ENCODE results near the gene HNRNPK. TPM values are rescaled to one million over a fixed set of nuclear protein-coding genes. Genes with fewer than 3 reads are reported as not detected.
A peak's percentile ranks its signal among the peaks of the same experiment; 100 is the strongest.

HNRNPK gene
- total RNA-seq, 1 experiment from 2014 or later = 583 TPM

DNA sequence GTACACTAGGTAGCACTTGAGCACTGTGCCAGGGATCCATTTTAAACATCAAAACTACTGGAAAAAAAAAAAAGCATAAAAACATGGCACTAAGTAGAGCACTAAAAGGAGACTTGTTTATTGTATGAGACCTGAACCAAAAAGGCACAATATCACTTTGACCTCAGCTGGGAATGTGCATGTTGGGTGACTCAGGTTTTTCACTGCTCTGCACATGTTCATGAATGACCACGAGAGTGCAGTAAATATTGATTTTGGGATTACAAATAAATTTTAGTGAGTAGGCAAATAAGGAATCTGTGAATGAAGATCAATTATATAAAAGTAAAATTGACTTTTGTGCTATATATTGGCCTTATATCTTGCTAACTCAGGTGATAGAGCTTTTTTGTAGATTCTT is 12.4 kb upstream of the HNRNPK start:
- ChIA-PET CTCF (no interaction called here), POLR2A (ENCODE audit: unreplicated experiment) (no interaction called here)
- peak; percentile 64 for DNase-seq
- no peak overlapping the region for H3K27ac ChIP-seq (ENCODE audit: low read length)
- TF ChIP-seq, protein P1, sequence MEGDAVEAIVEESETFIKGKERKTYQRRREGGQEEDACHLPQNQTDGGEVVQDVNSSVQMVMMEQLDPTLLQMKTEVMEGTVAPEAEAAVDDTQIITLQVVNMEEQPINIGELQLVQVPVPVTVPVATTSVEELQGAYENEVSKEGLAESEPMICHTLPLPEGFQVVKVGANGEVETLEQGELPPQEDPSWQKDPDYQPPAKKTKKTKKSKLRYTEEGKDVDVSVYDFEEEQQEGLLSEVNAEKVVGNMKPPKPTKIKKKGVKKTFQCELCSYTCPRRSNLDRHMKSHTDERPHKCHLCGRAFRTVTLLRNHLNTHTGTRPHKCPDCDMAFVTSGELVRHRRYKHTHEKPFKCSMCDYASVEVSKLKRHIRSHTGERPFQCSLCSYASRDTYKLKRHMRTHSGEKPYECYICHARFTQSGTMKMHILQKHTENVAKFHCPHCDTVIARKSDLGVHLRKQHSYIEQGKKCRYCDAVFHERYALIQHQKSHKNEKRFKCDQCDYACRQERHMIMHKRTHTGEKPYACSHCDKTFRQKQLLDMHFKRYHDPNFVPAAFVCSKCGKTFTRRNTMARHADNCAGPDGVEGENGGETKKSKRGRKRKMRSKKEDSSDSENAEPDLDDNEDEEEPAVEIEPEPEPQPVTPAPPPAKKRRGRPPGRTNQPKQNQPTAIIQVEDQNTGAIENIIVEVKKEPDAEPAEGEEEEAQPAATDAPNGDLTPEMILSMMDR (conservative IDR thresholded peaks at IDR 0.05; ENCODE audit: low read depth, low read length) = peak; percentile 46; the same call in 1 of the 2 replicates
- no peak for TF ChIP-seq EZH2phosphoT487 (IDR thresholded peaks at IDR 0.05; ENCODE audit: borderline replicate concordance, low read length)
- H3K4me3 ChIP-seq (ENCODE audit: low read length) = no peak overlapping the region
- H3F3A ChIP-seq (ENCODE audit: low read length, unreplicated experiment) = no peaks in the 10 kb centered on the region
- H2AFZ ChIP-seq (ENCODE audit: low read length) = no peak overlapping the region
- H3K9ac ChIP-seq (ENCODE audit: low read length) = no peak overlapping the region
- peak; percentile 78 for ATAC-seq
- no peaks in the 10 kb centered on the region for H3K9me3 ChIP-seq (ENCODE audit: low read length)
- no peak overlapping the region for H3K4me2 ChIP-seq (ENCODE audit: low read length)
- no peaks in the 10 kb centered on the region for H4K20me1 ChIP-seq (ENCODE audit: low read length)
- no peaks in the 10 kb centered on the region for H3K36me3 ChIP-seq (ENCODE audit: low read depth, low read length)
- peaks cover 12% of the 10 kb centered on the region for H3K79me2 ChIP-seq (ENCODE audit: low read length)
- no peaks in the 10 kb centered on the region for H3K27me3 ChIP-seq (ENCODE audit: low read length)
- peaks cover 12% of the 10 kb centered on the region for H3K4me1 ChIP-seq (ENCODE audit: insufficient read depth, low read length)
- intact Hi-C loops (cut with micrococcal nuclease) = loop anchor here (1.0 to 5.0 kb wide), 2 partner anchors 180 to 269 kb away; no protein-coding TSS in a partner anchor
- no peaks in the 10 kb centered on the region for H3K9me2 ChIP-seq (replicated peaks; ENCODE audit: low read length)
- BruUV-seq (replicated peaks) = no TSS peak

GRCh38 chr9:83991355-83991754 is 11.3 kb upstream of the HNRNPK start:
- Histone ChIP-seq H3K9me3 (ENCODE audit: low read length) (no peaks in the 10 kb centered on the region), H2AFZ (ENCODE audit: low read length) (no peak overlapping the region), H3K4me1 (ENCODE audit: insufficient read depth, low read length) (peaks cover 22% of the 10 kb centered on the region), H4K20me1 (ENCODE audit: low read length) (no peaks in the 10 kb centered on the region), H3K9me2 (replicated peaks; ENCODE audit: low read length) (no peaks in the 10 kb centered on the region), H3K4me2 (ENCODE audit: low read length) (no peak overlapping the region), H3F3A (ENCODE audit: low read length, unreplicated experiment) (no peaks in the 10 kb centered on the region), H3K27ac (ENCODE audit: low read length) (no peak overlapping the region), H3K4me3 (ENCODE audit: low read length) (no peak overlapping the region), H3K36me3 (ENCODE audit: low read depth, low read length) (no peaks in the 10 kb centered on the region), H3K9ac (ENCODE audit: low read length) (no peak overlapping the region), H3K79me2 (ENCODE audit: low read length) (peaks cover 19% of the 10 kb centered on the region), H3K27me3 (ENCODE audit: low read length) (no peaks in the 10 kb centered on the region)
- no peak for DNase-seq
- intact Hi-C loops (cut with micrococcal nuclease) = loop anchor here (5.0 kb wide), 1 partner anchor 181 kb away; no protein-coding TSS in a partner anchor
- TF ChIP-seq, protein P1 (conservative IDR thresholded peaks at IDR 0.05; ENCODE audit: low read depth, low read length) = no peak
- TF ChIP-seq EZH2phosphoT487 (IDR thresholded peaks at IDR 0.05; ENCODE audit: borderline replicate concordance, low read length) (no peak), EZH2 (IDR thresholded peaks at IDR 0.05; ENCODE audit: low read length, unreplicated experiment) (no peak)
- POLR2A ChIA-PET (ENCODE audit: unreplicated experiment) = no interaction called here
- CTCF ChIA-PET = no interaction called here
- no TSS peak for BruUV-seq (replicated peaks)
- ATAC-seq = no peak

GRCh38 chr9:83988411-83988810 is 8.4 kb upstream of the HNRNPK start:
- TF ChIP-seq EZH2 (IDR thresholded peaks at IDR 0.05; ENCODE audit: low read length, unreplicated experiment) (no peak), EZH2phosphoT487 (IDR thresholded peaks at IDR 0.05; ENCODE audit: borderline replicate concordance, low read length) (no peak)
- TF ChIP-seq, protein P1 (conservative IDR thresholded peaks at IDR 0.05; ENCODE audit: low read depth, low read length) = no peak
- Histone ChIP-seq H3F3A (ENCODE audit: low read length, unreplicated experiment) (no peaks in the 10 kb centered on the region), H3K79me2 (ENCODE audit: low read length) (peaks cover 47% of the 10 kb centered on the region), H3K27ac (ENCODE audit: low read length) (no peak overlapping the region), H3K27me3 (ENCODE audit: low read length) (no peaks in the 10 kb centered on the region), H3K36me3 (ENCODE audit: low read depth, low read length) (no peaks in the 10 kb centered on the region), H2AFZ (ENCODE audit: low read length) (no peak overlapping the region), H3K9me2 (replicated peaks; ENCODE audit: low read length) (no peaks in the 10 kb centered on the region), H3K4me3 (ENCODE audit: low read length) (no peak overlapping the region), H3K4me2 (ENCODE audit: low read length) (no peak overlapping the region), H4K20me1 (ENCODE audit: low read length) (no peaks in the 10 kb centered on the region), H3K4me1 (ENCODE audit: insufficient read depth, low read length) (peaks cover 26% of the 10 kb centered on the region), H3K9me3 (ENCODE audit: low read length) (no peaks in the 10 kb centered on the region), H3K9ac (ENCODE audit: low read length) (no peak overlapping the region)
- no TSS peak for BruUV-seq (replicated peaks)
- DNase-seq (no peak), ATAC-seq (no peak)
- ChIA-PET CTCF (no interaction called here), POLR2A (ENCODE audit: unreplicated experiment) (no interaction called here)
- intact Hi-C loops (cut with micrococcal nuclease) = loop anchor here (10.0 kb wide), 1 partner anchor 284 kb away; the partner anchor contains the start of gene UBQLN1

Measured in PC-3 (cell line).